HepG2 (cell line): ENCODE results near the gene PRM3. TPM values are rescaled to one million over a fixed set of nuclear protein-coding genes. Genes with fewer than 3 reads are reported as not detected.

Source experiments
- ATAD3A ChIP-seq: sonication (generic); formaldehyde crosslinking; IDR thresholded peaks from 2 replicates; pipeline ENCODE4 v1.4.0; 2020; ENCODE audit warnings: missing genetic modification reagents
- BRD4 ChIP-seq: sonication (generic); formaldehyde crosslinking; IDR thresholded peaks from 2 replicates; pipeline ENCODE4 v1.4.0; 2020; ENCODE audit warnings: missing genetic modification reagents
- KAT2B ChIP-seq: fragments of 150-350 bp; IDR thresholded peaks from 2 replicates; pipeline ENCODE4 v1.6.1; 2014; ENCODE audit warnings: low read depth, low read length, borderline replicate concordance
- MTA1 ChIP-seq: sonication (generic); formaldehyde crosslinking; IDR thresholded peaks from 2 replicates; pipeline ENCODE4 v1.4.0; 2020; ENCODE audit warnings: missing genetic modification reagents, mild to moderate bottlenecking, borderline replicate concordance
- PHB2 ChIP-seq: fragments of 450-650 bp; IDR thresholded peaks from 2 replicates; pipeline ENCODE4 v1.6.1; 2018; ENCODE audit not compliant: partially characterized antibody
- TARDBP ChIP-seq: sonication (generic); formaldehyde crosslinking; IDR thresholded peaks from 2 replicates; pipeline ENCODE4 v1.8.0; 2022; ENCODE audit warnings: mild to moderate bottlenecking, missing genetic modification reagents
- ZNF230 ChIP-seq: sonication (generic); formaldehyde crosslinking; IDR thresholded peaks from 2 replicates; pipeline ENCODE4 v1.4.0; 2020; ENCODE audit warnings: mild to moderate bottlenecking, missing genetic modification reagents
- ZNF484 ChIP-seq: sonication (generic); formaldehyde crosslinking; IDR thresholded peaks from 2 replicates; pipeline ENCODE4 v1.5.1; 2020; ENCODE audit warnings: mild to moderate bottlenecking, low read depth, missing genetic modification reagents, borderline replicate concordance
- ZNF768 ChIP-seq: sonication (generic); formaldehyde crosslinking; IDR thresholded peaks from 2 replicates; pipeline ENCODE4 v1.4.0; 2020; ENCODE audit warnings: missing genetic modification reagents
- ZNF790 ChIP-seq: sonication (generic); formaldehyde crosslinking; IDR thresholded peaks from 2 replicates; pipeline ENCODE4 v1.8.0; 2022; ENCODE audit warnings: missing genetic modification reagents, mild to moderate bottlenecking, borderline replicate concordance
- ZNF879 ChIP-seq: sonication (generic); formaldehyde crosslinking; IDR thresholded peaks from 2 replicates; pipeline ENCODE4 v1.8.1; 2023; ENCODE audit warnings: missing genetic modification reagents
- ZSCAN12 ChIP-seq: sonication (generic); formaldehyde crosslinking; IDR thresholded peaks from 2 replicates; pipeline ENCODE4 v1.9.0; 2021; ENCODE audit warnings: mild to moderate bottlenecking, missing genetic modification reagents
- polyA plus RNA-seq, 8 experiments: library from polyadenylated mRNA; depleted of rRNA in 3 of 8; stranded (reverse) in 7 of 8; unstranded in 1 of 8; fragments of >200 nt; fragmentation: Illumina TruSeq in 4 of 8; extraction: Trizol in 4 of 8; gene quantifications; 2 replicates each; pipeline versions ENCODE4 v1.2.1 to v1.2.3, GENCODE V29; 2011 to 2016; ENCODE audit warnings: low read depth in 4 of 8, missing spikeins in 1 of 8, mixed read lengths in 1 of 8; ENCODE audit not compliant: insufficient read depth in 1 of 8
- total RNA-seq, 5 experiments: library from RNA; depleted of rRNA; stranded (reverse); fragments of >200 nt; fragmentation: Illumina TruSeq; extraction: Trizol; gene quantifications; 2 replicates each; pipeline ENCODE4 v1.2.3, GENCODE V29; 2016; ENCODE audit warnings: low read depth in 1 of 5
- TF ChIP-seq, protein P1 (sequence below): IDR thresholded peaks from 2 replicates; pipeline ENCODE4 v1.4.0; 2020; ENCODE audit warnings: mild to moderate bottlenecking, missing genetic modification reagents
- TF ChIP-seq, protein P2 (sequence below): sonication (generic); formaldehyde crosslinking; conservative IDR thresholded peaks from 2 replicates; pipeline ENCODE4 v1.8.1; 2023; ENCODE audit warnings: missing genetic modification reagents
- TF ChIP-seq, protein P3 (sequence below): sonication (generic); formaldehyde crosslinking; IDR thresholded peaks from 2 replicates; pipeline ENCODE4 v1.5.0; 2020; ENCODE audit warnings: mild to moderate bottlenecking, missing genetic modification reagents, borderline replicate concordance
- TF ChIP-seq, protein P4 (sequence below): sonication (generic); formaldehyde crosslinking; IDR thresholded peaks from 2 replicates; pipeline ENCODE4 v1.5.1; 2020; ENCODE audit warnings: missing genetic modification reagents, mild to moderate bottlenecking, borderline replicate concordance

Gene PRM3
- total and polyA plus RNA-seq, 2 of the 13 experiments (the other 11 are each of a cell fraction or from before 2014, with no cell fraction given): not detected

DNA sequence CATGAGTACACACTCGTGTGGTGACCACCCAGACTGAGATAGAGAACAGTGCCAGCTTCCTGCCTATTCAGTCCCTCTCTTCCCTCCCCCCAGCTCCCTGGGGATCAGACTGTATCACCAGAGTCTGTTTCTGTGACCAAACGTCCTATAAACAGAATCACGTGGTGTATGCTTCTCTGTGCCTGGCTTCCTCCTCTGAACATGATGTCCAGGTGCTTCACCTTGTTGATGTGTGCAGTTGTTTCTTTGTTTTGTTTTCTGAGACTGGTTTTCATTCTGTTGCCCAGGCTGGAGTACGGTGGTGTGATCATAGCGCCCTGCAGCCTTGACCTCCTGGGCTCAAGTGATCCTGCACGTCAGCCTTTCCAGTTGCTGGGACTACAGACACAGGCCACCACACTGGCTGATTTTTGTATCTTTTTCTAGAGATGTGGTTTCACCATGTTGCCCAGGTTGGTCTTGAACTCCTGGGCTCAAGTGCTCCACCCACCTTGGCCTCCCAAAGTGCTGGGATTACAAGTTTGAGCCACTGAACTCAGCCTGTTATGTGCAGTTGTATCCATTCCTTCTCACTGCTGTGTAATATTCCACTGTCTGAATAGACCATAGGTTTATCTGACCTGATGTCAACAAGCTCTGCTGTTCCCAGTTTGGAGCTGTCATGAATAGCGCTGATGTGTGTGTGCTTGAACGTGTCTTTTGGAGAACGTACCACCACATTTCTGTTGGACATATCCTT, 36.6 kb upstream of the PRM3 start (continued):
- TF ChIP-seq, protein P1, sequence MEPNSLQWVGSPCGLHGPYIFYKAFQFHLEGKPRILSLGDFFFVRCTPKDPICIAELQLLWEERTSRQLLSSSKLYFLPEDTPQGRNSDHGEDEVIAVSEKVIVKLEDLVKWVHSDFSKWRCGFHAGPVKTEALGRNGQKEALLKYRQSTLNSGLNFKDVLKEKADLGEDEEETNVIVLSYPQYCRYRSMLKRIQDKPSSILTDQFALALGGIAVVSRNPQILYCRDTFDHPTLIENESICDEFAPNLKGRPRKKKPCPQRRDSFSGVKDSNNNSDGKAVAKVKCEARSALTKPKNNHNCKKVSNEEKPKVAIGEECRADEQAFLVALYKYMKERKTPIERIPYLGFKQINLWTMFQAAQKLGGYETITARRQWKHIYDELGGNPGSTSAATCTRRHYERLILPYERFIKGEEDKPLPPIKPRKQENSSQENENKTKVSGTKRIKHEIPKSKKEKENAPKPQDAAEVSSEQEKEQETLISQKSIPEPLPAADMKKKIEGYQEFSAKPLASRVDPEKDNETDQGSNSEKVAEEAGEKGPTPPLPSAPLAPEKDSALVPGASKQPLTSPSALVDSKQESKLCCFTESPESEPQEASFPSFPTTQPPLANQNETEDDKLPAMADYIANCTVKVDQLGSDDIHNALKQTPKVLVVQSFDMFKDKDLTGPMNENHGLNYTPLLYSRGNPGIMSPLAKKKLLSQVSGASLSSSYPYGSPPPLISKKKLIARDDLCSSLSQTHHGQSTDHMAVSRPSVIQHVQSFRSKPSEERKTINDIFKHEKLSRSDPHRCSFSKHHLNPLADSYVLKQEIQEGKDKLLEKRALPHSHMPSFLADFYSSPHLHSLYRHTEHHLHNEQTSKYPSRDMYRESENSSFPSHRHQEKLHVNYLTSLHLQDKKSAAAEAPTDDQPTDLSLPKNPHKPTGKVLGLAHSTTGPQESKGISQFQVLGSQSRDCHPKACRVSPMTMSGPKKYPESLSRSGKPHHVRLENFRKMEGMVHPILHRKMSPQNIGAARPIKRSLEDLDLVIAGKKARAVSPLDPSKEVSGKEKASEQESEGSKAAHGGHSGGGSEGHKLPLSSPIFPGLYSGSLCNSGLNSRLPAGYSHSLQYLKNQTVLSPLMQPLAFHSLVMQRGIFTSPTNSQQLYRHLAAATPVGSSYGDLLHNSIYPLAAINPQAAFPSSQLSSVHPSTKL (CRISPR knock-in tag): peak; percentile 92
- peak; percentile 84; the same call in 1 of the 2 replicates for TF ChIP-seq TARDBP (CRISPR knock-in tag)
- TF ChIP-seq, protein P2, sequence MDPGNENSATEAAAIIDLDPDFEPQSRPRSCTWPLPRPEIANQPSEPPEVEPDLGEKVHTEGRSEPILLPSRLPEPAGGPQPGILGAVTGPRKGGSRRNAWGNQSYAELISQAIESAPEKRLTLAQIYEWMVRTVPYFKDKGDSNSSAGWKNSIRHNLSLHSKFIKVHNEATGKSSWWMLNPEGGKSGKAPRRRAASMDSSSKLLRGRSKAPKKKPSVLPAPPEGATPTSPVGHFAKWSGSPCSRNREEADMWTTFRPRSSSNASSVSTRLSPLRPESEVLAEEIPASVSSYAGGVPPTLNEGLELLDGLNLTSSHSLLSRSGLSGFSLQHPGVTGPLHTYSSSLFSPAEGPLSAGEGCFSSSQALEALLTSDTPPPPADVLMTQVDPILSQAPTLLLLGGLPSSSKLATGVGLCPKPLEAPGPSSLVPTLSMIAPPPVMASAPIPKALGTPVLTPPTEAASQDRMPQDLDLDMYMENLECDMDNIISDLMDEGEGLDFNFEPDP (CRISPR knock-in tag): no peak
- no peak for TF ChIP-seq ZNF230 (CRISPR knock-in tag)
- TF ChIP-seq BRD4: peak; percentile 24; the same call in 1 of the 2 replicates
- no peak; the same call in 1 of the 2 replicates for TF ChIP-seq ZNF484 (CRISPR knock-in tag)
- no peak for TF ChIP-seq KAT2B
- TF ChIP-seq ATAD3A (CRISPR knock-in tag): no peak
- peak; percentile 74; the same call in 1 of the 2 replicates for TF ChIP-seq MTA1 (CRISPR knock-in tag)
- TF ChIP-seq ZNF768: no peak; the same call in 1 of the 2 replicates
- TF ChIP-seq ZNF879 (CRISPR knock-in tag): no peak
- TF ChIP-seq, protein P3, sequence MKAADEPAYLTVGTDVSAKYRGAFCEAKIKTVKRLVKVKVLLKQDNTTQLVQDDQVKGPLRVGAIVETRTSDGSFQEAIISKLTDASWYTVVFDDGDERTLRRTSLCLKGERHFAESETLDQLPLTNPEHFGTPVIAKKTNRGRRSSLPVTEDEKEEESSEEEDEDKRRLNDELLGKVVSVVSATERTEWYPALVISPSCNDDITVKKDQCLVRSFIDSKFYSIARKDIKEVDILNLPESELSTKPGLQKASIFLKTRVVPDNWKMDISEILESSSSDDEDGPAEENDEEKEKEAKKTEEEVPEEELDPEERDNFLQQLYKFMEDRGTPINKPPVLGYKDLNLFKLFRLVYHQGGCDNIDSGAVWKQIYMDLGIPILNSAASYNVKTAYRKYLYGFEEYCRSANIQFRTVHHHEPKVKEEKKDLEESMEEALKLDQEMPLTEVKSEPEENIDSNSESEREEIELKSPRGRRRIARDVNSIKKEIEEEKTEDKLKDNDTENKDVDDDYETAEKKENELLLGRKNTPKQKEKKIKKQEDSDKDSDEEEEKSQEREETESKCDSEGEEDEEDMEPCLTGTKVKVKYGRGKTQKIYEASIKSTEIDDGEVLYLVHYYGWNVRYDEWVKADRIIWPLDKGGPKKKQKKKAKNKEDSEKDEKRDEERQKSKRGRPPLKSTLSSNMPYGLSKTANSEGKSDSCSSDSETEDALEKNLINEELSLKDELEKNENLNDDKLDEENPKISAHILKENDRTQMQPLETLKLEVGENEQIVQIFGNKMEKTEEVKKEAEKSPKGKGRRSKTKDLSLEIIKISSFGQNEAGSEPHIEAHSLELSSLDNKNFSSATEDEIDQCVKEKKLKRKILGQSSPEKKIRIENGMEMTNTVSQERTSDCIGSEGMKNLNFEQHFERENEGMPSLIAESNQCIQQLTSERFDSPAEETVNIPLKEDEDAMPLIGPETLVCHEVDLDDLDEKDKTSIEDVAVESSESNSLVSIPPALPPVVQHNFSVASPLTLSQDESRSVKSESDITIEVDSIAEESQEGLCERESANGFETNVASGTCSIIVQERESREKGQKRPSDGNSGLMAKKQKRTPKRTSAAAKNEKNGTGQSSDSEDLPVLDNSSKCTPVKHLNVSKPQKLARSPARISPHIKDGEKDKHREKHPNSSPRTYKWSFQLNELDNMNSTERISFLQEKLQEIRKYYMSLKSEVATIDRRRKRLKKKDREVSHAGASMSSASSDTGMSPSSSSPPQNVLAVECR (CRISPR knock-in tag): 0 out of 2 replicates have a peak, but pooled peaks have one; percentile 35
- TF ChIP-seq PHB2: no peak
- TF ChIP-seq ZSCAN12 (CRISPR knock-in tag): no peak
- TF ChIP-seq ZNF790 (CRISPR knock-in tag): no peak
- TF ChIP-seq, protein P4, sequence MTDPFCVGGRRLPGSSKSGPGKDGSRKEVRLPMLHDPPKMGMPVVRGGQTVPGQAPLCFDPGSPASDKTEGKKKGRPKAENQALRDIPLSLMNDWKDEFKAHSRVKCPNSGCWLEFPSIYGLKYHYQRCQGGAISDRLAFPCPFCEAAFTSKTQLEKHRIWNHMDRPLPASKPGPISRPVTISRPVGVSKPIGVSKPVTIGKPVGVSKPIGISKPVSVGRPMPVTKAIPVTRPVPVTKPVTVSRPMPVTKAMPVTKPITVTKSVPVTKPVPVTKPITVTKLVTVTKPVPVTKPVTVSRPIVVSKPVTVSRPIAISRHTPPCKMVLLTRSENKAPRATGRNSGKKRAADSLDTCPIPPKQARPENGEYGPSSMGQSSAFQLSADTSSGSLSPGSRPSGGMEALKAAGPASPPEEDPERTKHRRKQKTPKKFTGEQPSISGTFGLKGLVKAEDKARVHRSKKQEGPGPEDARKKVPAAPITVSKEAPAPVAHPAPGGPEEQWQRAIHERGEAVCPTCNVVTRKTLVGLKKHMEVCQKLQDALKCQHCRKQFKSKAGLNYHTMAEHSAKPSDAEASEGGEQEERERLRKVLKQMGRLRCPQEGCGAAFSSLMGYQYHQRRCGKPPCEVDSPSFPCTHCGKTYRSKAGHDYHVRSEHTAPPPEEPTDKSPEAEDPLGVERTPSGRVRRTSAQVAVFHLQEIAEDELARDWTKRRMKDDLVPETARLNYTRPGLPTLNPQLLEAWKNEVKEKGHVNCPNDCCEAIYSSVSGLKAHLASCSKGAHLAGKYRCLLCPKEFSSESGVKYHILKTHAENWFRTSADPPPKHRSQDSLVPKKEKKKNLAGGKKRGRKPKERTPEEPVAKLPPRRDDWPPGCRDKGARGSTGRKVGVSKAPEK (CRISPR knock-in tag): no peak; the same call in 1 of the 2 replicates
